Duodenal mucosa (tissue), 2 donors: ENCODE measurements around the gene ETNPPL.
"Not testable (repeated sequence)": the region's sequence is repeated elsewhere in the genome, so short reads cannot be mapped to it uniquely, and the experiment has no call there.

Experiments
- H3K27ac ChIP-seq: one replicate; pipeline ENCODE4 v1.7.0; 2013; ENCODE audit warnings: low read depth, low read length
- H3K27me3 ChIP-seq, 2 donors: one replicate each; pipeline ENCODE4 v1.7.0; 2013; ENCODE audit warnings: low read length in 2 of 2, control low read depth in 1 of 2; ENCODE audit not compliant: insufficient read depth in 2 of 2, control insufficient read depth in 1 of 2
- H3K36me3 ChIP-seq, 2 donors: one replicate each; pipeline ENCODE4 v1.7.0; 2013; ENCODE audit warnings: low read length in 2 of 2, control low read depth in 1 of 2; ENCODE audit not compliant: insufficient read depth in 2 of 2, control insufficient read depth in 1 of 2
- H3K4me1 ChIP-seq, 2 donors: one replicate each; pipeline ENCODE4 v1.7.0; 2013; ENCODE audit warnings: low read length in 2 of 2, control low read depth in 1 of 2; ENCODE audit not compliant: insufficient read depth in 2 of 2, control insufficient read depth in 1 of 2
- H3K4me3 ChIP-seq, 2 donors: one replicate each; pipeline ENCODE4 v1.7.0; 2013; ENCODE audit warnings: low read length in 2 of 2, low read depth in 1 of 2
- H3K9ac ChIP-seq, 2 donors: one replicate each; pipeline ENCODE4 v1.7.0; 2013; ENCODE audit warnings: low read length in 2 of 2, low read depth in 1 of 2
- H3K9me3 ChIP-seq, 2 donors: one replicate each; pipeline ENCODE4 v1.7.0; 2013; ENCODE audit warnings: low read length in 2 of 2, control low read depth in 1 of 2; ENCODE audit not compliant: control insufficient read depth in 1 of 2

Gene ETNPPL

GRCh38 chr4:108731006-108731405 lies 31.8 kb downstream of the ETNPPL start:
- H3K9me3 ChIP-seq, result peaks cover 0 to 4% of the 10 kb centered on the region in 2 donors

GRCh38 chr4:108730579-108730978 lies 32.3 kb downstream of the ETNPPL start:
- Histone ChIP-seq H3K27me3 (peaks cover 0 to 4% of the 10 kb centered on the region in 2 donors), H3K4me3 (no peak overlapping the region), H3K9ac (no peak overlapping the region), H3K9me3 (peaks cover under 1 to 6% of the 10 kb centered on the region in 2 donors), H3K27ac (no peak overlapping the region), H3K4me1 (no peaks in the 10 kb centered on the region), H3K36me3 (no peaks in the 10 kb centered on the region)

More at GRCh38 chr4:108731006-108731405, 31.8 kb downstream of the ETNPPL start:
- Histone ChIP-seq H3K4me3 (no peak overlapping the region), H3K9ac (no peak overlapping the region), H3K4me1 (no peaks in the 10 kb centered on the region), H3K36me3 (no peaks in the 10 kb centered on the region), H3K27me3 (peaks cover 0 to 4% of the 10 kb centered on the region in 2 donors), H3K27ac (no peak overlapping the region)

- H3K27me3 ChIP-seq, result peaks cover 0 to 4% of the 10 kb centered on the region in 2 donors
- H3K9ac ChIP-seq, result no peak overlapping the region
- no peaks in the 10 kb centered on the region for H3K36me3 ChIP-seq
- peaks cover 5 to 10% of the 10 kb centered on the region in 2 donors for H3K9me3 ChIP-seq
- no peak overlapping the region for H3K4me3 ChIP-seq
- H3K4me1 ChIP-seq, result no peaks in the 10 kb centered on the region
- H3K27ac ChIP-seq, result no peak overlapping the region
Observed at GRCh38 chr4:108729731-108730130, 33.1 kb downstream of the ETNPPL start.

GRCh38 chr4:108725457-108725856 lies 37.4 kb downstream of the ETNPPL start:
- no peak overlapping the region for H3K9ac ChIP-seq
- no peak overlapping the region for H3K4me3 ChIP-seq
- H3K9me3 ChIP-seq, result peaks cover 5 to 10% of the 10 kb centered on the region in 2 donors
- H3K4me1 ChIP-seq, result no peaks in the 10 kb centered on the region
- peaks cover 0 to 4% of the 10 kb centered on the region in 2 donors for H3K27me3 ChIP-seq
- no peaks in the 10 kb centered on the region for H3K36me3 ChIP-seq
- H3K27ac ChIP-seq, result no peak overlapping the region

- Histone ChIP-seq H3K27ac (no peak overlapping the region), H3K9me3 (no peaks in the 10 kb centered on the region), H3K4me1 (no peaks in the 10 kb centered on the region), H3K36me3 (no peaks in the 10 kb centered on the region), H3K4me3 (no peak overlapping the region), H3K27me3 (peaks cover 0 to 9% of the 10 kb centered on the region in 2 donors), H3K9ac (no peak overlapping the region)
Observed at GRCh38 chr4:108717386-108717785, 45.5 kb downstream of the ETNPPL start.

GRCh38 chr4:108716340-108716739 lies 46.5 kb downstream of the ETNPPL start:
- no peak overlapping the region for H3K9ac ChIP-seq
- no peak overlapping the region for H3K27ac ChIP-seq
- H3K4me3 ChIP-seq, result no peak overlapping the region
- H3K36me3 ChIP-seq, result no peaks in the 10 kb centered on the region
- peaks cover 0 to 9% of the 10 kb centered on the region in 2 donors for H3K27me3 ChIP-seq
- no peaks in the 10 kb centered on the region for H3K9me3 ChIP-seq
- H3K4me1 ChIP-seq, result no peaks in the 10 kb centered on the region

GRCh38 chr4:108714880-108715279 lies 48.0 kb downstream of the ETNPPL start:
- H3K27me3 ChIP-seq, result peaks cover 0 to 9% of the 10 kb centered on the region in 2 donors
- H3K4me3 ChIP-seq, result no peak overlapping the region
- H3K9ac ChIP-seq, result no peak overlapping the region
- no peaks in the 10 kb centered on the region for H3K36me3 ChIP-seq
- no peaks in the 10 kb centered on the region for H3K9me3 ChIP-seq
- H3K27ac ChIP-seq, result no peak overlapping the region
- no peaks in the 10 kb centered on the region for H3K4me1 ChIP-seq

GRCh38 chr4:108710578-108710977 lies 52.3 kb downstream of the ETNPPL start:
- not testable (repeated sequence) for H3K4me1 ChIP-seq, H3K36me3 ChIP-seq, H3K9me3 ChIP-seq, H3K9ac ChIP-seq, H3K27me3 ChIP-seq, H3K27ac ChIP-seq, H3K4me3 ChIP-seq

- Histone ChIP-seq H3K4me3 (no peak overlapping the region), H3K27me3 (no peaks in the 10 kb centered on the region), H3K9me3 (no peaks in the 10 kb centered on the region), H3K36me3 (no peaks in the 10 kb centered on the region), H3K4me1 (no peaks in the 10 kb centered on the region), H3K27ac (no peak overlapping the region), H3K9ac (no peak overlapping the region)
Observed at GRCh38 chr4:108709722-108710121, 53.1 kb downstream of the ETNPPL start.

- H3K4me1 ChIP-seq, result no peaks in the 10 kb centered on the region
- H3K9me3 ChIP-seq, result no peaks in the 10 kb centered on the region
- H3K9ac ChIP-seq, result no peak overlapping the region
- no peak overlapping the region for H3K27ac ChIP-seq
- no peaks in the 10 kb centered on the region for H3K27me3 ChIP-seq
- no peak overlapping the region for H3K4me3 ChIP-seq
- no peaks in the 10 kb centered on the region for H3K36me3 ChIP-seq
Observed at GRCh38 chr4:108709234-108709633, 53.6 kb downstream of the ETNPPL start.

- Histone ChIP-seq H3K4me3 (no peak overlapping the region), H3K36me3 (no peaks in the 10 kb centered on the region), H3K9me3 (no peaks in the 10 kb centered on the region), H3K27me3 (no peaks in the 10 kb centered on the region), H3K4me1 (no peaks in the 10 kb centered on the region), H3K9ac (no peak overlapping the region), H3K27ac (no peak overlapping the region)
Observed at GRCh38 chr4:108706289-108706688, 56.6 kb downstream of the ETNPPL start.
